HK-2 (cell line): ENCODE results near the gene ELF1.
"Not testable (repeated sequence)": the region's sequence is repeated elsewhere in the genome, so short reads cannot be mapped to it uniquely, and the experiment has no call there.

Experiments
- DNase-seq: peaks from one replicate; pipeline ENCODE4 v3.0.0-alpha.2; 2018; ENCODE audit not compliant: unreplicated experiment

ELF1 gene

DNA sequence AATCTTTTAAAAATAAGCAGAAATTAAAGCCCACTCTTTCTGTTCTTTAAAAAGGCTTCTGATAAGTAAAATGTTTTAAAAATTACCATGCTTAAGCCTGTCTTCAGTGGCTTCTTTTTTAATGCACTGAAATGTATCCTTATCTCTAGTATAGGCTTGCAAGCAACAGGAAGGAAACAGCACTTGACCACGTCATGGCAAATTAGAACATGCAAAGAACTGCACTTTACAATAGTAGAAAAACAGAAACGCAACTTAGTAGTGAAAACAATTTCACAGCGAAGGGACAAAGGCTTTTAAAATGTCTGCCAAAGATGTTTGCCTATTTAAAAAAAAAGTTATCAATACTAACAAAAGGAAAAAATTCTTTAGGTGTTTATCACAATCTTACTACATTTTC lies 36.3 kb downstream of the ELF1 start:
- DNase-seq = no peak

DNA sequence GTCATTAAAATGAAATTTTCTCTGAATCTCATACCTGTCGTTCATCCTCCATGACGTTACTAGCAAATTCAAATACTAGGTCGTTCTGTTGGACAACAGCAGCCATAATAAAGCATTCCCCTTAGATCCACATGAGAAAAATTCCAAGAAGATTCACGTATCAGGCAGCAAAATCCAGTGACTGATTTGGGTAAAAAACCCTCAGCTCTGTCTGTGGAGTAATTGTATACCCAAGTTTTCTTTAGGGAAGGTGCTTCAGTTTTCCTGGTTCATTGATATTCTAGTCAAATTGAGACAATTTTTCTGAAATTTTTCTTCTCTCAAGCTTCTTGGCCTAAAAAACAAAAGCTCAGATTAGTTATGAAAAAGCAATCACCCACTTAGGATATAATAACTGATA lies 37.2 kb downstream of the ELF1 start:
- no peak for DNase-seq

DNA sequence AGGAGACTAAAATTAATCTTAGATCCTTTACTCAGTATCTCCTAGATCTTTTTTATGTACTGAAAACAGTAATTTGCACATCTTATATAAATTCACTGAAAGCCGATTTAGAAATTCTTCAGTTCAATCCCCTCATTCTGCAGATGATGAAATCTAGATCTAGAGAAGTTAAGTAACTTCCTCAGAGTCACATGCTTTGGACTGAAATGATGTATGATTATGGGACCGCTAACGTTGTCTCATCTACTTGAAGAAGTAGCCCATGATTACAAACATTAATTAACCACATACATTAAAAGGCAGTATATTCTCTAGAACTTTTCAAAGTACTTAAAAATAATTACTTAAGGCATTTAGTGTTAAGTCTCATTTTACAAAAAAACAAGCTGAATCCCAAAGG lies 37.8 kb downstream of the ELF1 start:
- no peak for DNase-seq

DNA sequence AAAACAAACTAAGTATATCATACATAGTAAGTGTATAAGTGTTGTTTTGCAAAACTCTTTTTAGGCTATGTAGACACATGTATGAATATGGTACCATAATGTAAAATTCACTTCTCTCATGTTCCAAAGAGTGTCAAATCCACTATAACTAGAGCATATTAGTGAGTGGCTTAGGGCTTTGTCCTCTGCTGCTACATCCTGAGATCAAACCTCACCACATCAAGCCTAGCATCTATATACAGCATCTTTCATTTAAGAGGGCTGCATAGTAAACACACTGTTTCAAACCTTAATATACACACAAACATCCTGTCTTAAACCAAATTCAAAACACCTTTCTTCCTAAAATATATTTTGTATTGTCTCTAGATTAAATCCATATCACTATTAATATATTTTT lies 38.7 kb downstream of the ELF1 start:
- DNase-seq = no peak

DNA sequence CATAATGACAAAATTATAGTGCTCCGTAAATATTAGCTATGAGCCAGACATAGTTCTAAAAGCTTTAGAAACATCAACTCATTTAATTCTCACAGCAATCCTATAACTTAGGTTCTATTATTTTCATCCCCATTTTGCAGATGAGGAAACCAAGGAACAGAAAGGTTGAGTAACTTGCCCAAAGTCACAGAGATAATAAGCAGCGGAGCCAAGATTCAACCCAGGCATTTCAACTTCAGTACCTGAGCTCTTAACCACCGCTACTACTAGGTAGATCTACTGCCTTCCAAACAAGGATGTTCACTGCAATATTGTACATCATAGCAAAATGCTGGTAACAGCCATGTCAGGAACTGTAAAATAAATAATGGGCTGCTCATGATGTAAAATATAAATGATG lies 39.9 kb downstream of the ELF1 start:
- no peak for DNase-seq

DNA sequence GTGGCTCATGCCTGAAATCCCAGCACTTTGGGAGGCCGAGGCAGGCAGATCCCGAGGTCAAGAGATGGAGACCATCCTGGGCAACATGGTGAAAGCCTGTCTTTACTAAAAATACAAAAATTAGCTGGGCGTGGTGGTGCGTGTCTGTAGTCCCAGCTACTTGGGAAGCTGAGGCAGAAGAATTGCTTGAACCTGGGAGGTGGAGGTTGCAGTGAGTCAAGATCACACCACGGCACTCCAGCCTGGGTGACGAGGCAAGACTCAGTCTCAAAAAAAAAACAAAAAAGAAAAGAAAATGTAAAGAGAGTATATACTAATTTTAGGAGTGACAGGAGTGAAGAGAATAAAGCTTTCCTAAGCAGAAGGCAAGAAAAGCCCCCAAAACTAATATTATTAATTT lies 41.0 kb downstream of the ELF1 start:
- not testable (repeated sequence) for DNase-seq

DNA sequence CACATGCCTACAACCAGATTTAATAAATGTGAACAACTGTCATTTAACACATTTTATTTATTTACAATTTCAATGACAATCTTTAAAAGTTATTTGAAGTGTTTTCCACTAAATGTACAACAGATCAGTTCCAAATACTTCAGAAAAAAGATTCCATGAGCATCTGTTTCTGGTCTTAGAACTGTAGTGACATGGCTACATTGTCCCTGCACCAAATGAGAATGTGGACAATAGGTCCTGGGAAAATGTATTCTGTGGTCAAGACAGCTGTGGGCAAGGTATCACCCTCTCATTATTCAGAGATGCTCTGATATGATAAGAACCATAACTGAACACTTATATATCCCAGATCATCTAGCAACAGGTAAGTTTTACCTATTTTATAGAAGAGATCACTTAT lies 43.7 kb downstream of the ELF1 start:
- DNase-seq = no peak

DNA sequence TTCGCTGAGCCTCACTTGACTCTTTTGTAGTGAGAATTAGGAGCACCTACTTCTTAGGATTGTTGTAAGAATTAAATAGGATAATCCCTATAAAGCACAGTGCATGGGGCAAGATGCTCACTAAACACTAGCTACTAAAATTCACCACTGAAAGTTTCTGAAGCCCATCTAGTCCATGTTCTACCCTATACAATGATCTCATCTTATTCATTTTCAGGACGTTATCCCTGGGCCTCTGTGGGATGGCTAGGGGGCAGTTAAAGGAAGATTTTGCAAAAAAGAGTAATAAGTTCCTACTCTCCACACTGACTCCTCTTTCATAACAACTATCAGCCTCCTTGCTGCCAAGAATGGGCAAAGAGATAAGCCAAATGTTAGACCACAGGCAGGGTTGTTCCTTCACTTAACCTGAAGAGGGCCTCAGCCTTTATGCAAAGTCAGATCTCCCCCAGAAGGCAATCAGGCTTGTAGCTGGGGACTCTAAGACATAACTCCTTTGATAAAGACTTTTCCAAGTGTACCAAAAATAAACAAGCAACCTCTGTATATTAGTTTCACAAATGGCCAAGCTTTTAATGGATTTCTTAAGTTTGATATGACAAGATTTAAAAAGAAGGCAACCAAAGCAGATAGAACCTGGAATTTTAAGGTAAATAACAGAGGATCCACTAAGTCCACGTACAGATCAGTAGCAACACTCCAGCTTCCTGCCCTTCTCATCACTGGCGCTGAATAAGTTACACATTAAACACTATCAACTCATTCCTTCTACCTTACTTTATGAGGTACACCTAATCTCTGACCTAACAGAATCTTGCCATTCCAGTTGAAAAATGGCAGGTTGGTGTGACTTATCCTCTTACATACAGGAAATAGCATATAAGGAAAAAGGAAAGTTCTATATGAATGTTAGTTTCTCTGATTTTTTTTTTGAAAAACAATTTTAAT lies 44.4 kb downstream of the ELF1 start:
- DNase-seq = no peak

DNA sequence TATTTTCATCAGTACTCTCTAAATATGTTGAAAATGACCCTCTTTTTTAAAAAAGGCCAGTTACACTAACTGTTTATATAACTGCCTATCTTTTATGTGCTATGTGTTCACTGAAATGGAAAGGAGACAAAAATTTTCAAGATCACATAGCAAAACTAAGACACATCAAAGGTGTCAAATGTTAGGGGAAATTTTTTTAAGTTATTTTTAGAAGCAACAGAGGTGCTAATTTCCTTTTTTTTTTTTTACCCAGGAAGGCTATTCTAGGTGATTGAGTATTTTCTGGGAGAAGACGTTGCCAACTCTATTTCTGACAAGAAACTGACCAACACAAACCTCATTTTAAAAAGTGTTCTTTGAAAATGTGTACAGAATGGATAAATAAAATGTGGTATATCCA lies 45.7 kb downstream of the ELF1 start:
- no peak for DNase-seq

DNA sequence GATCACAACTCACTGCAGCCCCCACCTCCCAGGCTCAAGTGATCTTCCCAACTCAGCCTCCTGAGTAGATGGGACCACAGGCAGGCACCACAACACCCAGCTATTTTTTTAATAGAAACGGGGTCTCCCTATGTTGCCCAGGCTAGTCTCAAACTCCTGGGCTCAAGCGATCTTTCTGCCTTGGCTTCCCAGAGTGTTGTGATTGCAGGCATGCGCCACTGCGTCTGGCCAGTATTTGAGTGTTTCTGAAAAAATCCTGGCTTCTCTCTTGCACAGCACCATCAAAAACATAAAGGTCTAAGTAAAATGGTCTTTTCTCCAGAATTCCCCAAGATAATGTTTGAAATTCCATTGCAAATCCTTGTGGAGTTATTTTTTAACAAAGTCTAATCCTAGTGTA lies 47.8 kb downstream of the ELF1 start:
- no peak for DNase-seq

DNA sequence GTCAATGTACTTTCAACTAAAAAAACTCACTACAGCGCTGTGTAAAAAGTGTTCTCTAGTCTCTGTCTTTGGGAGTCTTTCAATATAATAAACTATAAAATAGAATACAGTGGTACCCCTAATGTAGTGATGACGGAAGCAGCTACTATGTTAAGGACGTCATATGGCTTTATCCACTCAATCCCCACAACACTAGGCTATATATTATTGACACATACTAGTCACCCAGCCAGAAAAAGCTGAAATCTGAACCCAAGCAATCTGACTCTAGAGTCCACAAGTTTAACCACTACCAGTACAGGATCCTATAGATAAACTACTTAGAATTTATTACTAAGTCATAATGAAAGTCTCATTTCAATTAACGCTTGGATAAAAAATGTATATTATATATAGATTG lies 48.3 kb downstream of the ELF1 start:
- no peak for DNase-seq

DNA sequence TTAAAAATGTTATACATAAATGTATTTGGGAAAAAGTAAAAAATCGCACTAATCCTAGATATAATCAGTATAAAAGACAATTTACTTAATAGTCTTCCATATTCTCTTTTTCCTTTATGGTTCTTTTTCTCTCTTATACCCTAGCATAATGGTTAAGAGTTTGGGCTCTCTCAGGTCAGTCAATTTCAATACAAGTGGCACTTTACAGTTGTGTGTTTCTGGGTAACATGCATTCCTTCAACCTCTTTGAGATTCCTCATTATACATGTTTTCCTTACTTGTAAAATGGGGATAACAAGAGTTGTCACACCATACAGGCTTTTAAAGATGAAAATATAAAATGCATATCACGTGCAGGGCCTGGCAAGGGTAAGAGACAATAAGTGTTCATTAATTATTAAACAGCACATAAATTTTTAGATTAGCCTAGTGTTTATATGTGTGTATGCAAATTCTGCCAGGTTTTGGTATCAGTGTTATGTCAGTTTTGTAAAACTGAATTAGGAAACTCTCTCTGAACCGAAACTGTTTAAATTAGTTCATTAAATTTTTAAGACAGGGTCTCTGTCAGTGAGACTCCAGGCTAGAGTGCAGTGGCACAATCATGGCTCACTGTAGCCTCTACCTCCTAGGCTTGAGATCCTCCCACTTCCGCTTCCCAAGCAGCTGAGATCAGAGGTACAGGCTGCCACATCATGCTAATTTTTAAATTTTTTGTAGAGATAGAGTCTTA lies 49.8 kb downstream of the ELF1 start:
- DNase-seq = no peak

DNA sequence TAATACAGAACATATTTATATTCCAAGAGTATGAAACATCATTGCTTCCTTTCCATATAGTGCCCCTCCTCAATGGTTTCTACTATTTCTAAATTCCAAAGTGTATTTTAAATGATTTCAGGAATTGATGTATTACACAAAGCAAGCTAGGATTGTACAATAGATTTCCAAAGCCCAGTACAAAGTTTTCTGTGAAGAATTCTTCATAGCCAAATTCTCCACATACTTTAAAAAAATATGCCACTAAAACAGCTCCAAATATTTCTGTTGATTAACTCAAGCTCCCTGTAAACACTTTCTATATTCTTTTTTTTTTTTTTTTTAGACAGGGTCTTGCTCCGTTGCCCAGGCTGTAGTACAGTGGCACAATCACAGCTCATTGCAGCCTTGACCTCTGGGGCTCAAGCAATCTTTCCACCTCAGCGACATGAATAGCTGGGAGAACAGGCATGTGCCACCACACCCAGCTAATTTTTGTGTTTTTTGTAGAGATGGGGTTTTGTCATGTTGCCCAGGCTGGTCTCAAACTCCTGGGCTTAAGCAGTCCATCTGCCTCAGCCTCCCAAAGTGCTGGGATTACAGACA lies 50.6 kb downstream of the ELF1 start:
- DNase-seq = no peak

DNA sequence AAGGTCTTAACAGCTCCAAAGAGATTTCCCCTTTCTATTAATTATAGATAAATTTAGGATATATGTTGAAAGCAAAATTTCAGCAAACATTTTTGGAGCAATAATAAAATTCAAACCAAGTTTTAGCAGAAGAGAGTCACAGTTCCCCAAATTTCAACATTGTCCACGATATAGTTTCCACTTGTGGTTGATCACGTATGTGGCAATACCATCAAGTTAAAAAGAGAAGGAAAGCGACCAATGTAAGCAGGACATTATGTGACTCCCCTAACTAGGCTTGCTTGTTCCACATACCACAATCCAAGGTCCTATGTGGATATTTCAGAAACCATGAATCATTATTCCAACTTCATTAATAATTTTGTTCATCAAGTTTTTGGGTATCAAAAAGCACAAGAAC lies 52.8 kb downstream of the ELF1 start:
- DNase-seq = no peak

DNA sequence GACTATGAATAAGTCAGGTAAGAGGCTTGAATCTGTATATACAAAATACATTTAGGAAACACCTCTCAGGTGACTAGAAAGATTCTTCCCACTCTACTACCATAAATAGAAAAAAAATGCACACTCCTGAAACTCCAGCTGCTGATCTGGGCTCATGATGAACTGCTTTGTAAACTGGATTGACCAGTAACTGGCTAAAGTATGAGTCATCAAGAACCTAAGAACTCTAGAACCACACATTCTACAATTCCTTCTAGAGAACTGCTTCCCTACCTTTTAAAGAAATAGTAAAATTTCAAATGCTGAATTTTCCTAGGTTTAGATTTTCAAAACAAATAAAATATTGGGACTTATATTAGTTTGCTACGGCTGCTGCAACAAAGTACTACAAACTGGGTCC lies 55.2 kb downstream of the ELF1 start:
- no peak for DNase-seq

DNA sequence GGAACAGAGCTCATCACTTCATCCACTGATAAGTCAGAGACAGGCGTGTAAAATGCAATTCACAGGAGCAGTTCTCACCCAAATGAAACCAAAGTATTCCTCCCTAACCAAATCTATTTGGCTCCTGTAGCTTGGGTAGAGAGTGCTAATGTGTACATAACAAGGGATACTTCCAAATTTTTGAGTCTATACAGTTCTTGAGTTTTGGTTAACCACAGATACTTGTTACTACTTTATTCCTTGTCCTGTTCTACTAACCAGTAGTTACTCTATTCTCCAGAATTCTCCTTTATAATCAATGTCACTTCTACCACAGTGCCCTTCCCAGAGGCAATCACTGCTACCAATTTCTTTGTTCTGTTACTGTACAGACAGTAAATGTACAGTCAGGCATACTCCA lies 57.3 kb downstream of the ELF1 start:
- DNase-seq = no peak

DNA sequence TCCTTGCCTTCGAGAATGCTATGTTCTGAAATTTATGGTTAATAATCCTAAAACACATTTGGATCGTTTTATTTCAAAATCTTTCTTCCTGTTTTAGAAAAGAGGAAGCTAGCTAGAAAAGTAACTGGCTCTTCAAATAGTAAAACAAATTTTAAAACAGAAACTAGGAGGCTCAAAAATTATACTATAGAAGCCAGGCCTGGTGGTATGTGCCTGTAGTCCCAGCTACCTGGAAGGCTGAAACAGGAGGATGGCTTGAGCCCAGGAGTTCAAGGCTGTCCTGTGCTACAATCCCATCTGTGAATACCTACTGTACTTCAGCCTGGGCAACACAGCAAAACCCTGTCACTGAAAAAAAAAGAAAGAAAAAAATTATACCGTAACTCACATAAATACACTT lies 57.9 kb downstream of the ELF1 start:
- no peak for DNase-seq

DNA sequence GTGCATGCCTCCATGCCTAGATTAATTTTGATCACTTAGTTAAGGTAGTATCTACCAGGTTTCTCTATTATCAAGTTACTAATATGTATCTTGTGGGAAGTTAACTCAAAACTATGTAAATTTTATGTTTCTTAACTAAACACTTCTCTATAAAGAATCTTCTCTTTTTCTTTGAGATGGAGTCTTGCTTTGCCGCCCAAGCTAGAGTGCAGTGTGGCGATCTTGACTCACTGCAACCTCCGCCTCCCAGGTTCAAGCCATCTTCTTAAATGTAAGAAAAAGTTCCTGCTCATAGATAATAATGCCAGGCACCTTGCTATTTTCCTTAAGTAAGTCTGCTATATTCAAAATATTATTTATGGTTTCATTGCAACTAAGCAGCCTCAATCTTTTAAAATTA lies 58.4 kb downstream of the ELF1 start:
- no peak for DNase-seq

DNA sequence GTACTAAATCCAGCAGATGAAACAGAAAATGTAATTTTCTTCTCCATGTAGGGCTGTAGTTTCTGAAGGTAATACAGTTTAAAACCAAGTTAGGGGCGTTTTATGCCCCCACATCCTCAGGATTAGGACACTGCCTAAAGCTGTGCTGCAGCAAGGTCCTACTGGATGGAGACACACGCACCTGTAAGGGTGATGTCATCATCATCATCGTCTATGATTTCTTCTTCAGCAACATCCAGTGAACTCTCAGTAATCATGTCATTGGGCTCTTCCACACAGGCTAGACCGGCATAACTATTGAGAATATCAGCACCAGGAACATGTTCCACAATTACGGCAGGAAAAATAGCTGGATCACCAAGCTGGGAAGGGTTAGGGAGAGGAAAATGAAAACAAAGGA lies 60.5 kb downstream of the ELF1 start:
- no peak for DNase-seq

DNA sequence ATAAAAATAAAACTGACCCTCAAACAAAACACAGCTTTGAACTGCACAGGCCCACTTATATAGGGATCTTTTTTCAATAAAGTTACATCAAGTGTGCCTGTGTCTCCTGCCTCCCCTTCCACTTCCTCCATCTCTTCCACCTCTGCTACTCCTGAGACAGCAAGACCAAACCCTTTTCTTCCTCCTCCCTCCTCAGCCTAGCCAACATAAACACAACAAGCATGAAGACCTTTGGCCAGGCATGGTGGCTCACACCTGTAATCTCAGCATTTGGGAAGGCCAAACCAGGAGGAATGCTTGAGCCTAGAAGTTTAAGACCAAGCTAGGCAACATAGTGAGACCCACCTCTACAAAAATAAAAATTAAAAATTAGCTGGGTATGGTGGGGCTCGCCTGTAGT lies 72.6 kb downstream of the ELF1 start:
- DNase-seq = no peak

DNA sequence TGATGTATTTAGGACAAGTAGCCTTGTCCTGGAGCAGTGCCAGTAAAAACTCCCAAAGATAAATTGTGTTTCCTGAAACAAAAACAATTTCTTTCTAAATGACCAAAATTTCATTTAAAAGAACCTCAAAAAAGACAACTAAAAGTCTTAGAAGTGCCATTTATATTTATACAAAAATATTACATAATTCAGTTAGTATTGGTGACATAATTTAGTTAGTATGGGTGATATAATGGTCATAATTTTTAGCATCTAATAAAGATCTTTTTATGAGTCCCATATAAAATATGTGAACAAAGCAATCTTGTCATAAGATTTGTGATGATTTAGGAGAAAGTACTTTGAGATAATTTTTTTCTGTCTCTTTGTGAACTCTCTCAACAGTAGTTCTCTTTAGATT lies 76.0 kb downstream of the ELF1 start:
- no peak for DNase-seq

DNA sequence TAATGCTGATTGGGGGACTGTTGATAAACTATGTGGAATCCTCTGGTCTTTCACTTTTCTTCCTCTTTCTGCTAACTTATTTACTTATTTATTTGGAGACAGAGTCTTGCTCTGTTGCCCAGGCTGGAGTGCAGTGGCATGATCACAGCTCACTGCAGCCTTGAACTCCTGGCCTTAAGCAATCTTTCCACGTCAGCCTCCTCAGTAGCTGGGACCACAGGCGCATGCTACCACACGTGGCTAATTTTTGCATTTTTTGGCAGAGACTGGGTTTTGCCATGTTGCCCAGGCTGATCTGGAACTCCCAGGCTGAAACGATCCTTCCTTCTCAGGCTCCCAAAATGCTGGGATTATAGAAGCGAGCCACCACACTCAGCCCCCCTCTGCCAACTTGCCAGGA lies 77.5 kb downstream of the ELF1 start:
- no peak for DNase-seq

DNA sequence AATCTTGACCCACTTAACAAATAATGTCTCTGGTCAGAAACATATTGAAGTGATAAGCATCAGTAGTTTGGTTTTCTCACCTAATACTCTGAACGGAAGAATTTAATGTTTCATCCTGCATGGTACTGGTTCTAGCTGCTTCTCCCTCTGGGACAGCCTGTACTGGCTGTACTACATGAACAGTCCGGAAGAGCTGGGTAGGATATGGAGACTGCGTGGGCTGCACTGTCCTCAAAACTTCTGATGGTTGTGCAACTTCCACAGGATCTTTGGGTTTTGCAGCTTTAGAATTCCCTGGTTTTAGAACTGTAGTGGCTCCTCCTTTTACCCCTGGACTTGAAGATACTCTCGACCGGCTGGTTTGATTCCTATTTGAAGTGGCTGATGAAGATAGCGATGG lies 78.3 kb downstream of the ELF1 start:
- DNase-seq = no peak
